Measurements from ENCODE around the gene HSD11B2. TPM values are rescaled to one million over a fixed set of nuclear protein-coding genes. Genes with fewer than 3 reads are reported as not detected.

The HSD11B2 gene
- total and polyA plus RNA-seq, 2 donors (not counting 3 experiments of a cell fraction or from before 2014, with no cell fraction given) = 0.10 TPM; not detected in 1

- no peak overlapping the region for H3K4me3 ChIP-seq (replicated peaks in 1 of 3; ENCODE audit: insufficient read depth in 1 of 3, low read depth in 1 of 3, low read length in 3 of 3)
- DNase-seq (ENCODE audit: low read depth, low spot score) = no peak
- ChIA-PET CTCF (interaction anchor here (0.6 kb wide), 2 partner anchors 24 to 93 kb away, joined by 3 to 4 read pairs; partner anchors contain the start of genes KCTD19 and LRRC36), POLR2A (no interaction called here)
- intact Hi-C loops (cut with micrococcal nuclease) (no loop called here), dilution Hi-C loops (cut with MboI; ENCODE audit: extremely low pct_ligation_motif_present, low sequenced_read_pairs) (no loop called here)
- peaks cover 4 to 14% of the 10 kb centered on the region in 2 experiments for H3K27me3 ChIP-seq (ENCODE audit: control insufficient read depth in 2 of 2, insufficient read depth in 2 of 2, low read length in 2 of 2)
- no peak overlapping the region for H3K27ac ChIP-seq (ENCODE audit: insufficient read depth, low read depth, low read length)
- no peaks in the 10 kb centered on the region for H3K9me3 ChIP-seq (replicated peaks; ENCODE audit: control insufficient read depth, insufficient read depth, low read length)
- TF ChIP-seq MYC (IDR thresholded peaks at IDR 0.05; ENCODE audit: low read depth, low read length) = no peak
- TF ChIP-seq FOS (IDR thresholded peaks at IDR 0.05; ENCODE audit: borderline replicate concordance, insufficient read depth, low read length) = no peak
- no peak for TF ChIP-seq GATA2 (IDR thresholded peaks at IDR 0.05; ENCODE audit: insufficient read depth, insufficient read length, low read depth, low read length)
- no peak for TF ChIP-seq EZH2 (IDR thresholded peaks at IDR 0.05; ENCODE audit: borderline replicate concordance, low read depth, low read length, severe bottlenecking)
- FAIRE-seq = no peak
- H2AFZ ChIP-seq (ENCODE audit: low read depth, low read length) = no peak overlapping the region
- H4K20me1 ChIP-seq (replicated peaks; ENCODE audit: control insufficient read depth, extremely low read depth, insufficient read depth, low read length) = no peaks in the 10 kb centered on the region
- peaks cover 1% of the 10 kb centered on the region for H3K79me2 ChIP-seq (ENCODE audit: control insufficient read depth, insufficient read depth, low read length)
- BruUV-seq (replicated peaks) = no TSS peak
- H3K36me3 ChIP-seq (ENCODE audit: control insufficient read depth in 2 of 2, extremely low read depth in 1 of 2, insufficient read depth in 2 of 2, low read length in 2 of 2) = no peaks in the 10 kb centered on the region
- peaks cover 7% of the 10 kb centered on the region for H3K4me1 ChIP-seq (ENCODE audit: control insufficient read depth, extremely low read depth, insufficient read depth, low read length)
- no peak overlapping the region for H3K4me2 ChIP-seq (ENCODE audit: insufficient read depth, low read length)
- H3K9me1 ChIP-seq (replicated peaks; ENCODE audit: control insufficient read depth, extremely low read depth, insufficient read depth, low read length) = no peaks in the 10 kb centered on the region
- H3K9ac ChIP-seq (replicated peaks; ENCODE audit: extremely low read depth, insufficient read depth, low read length) = no peak overlapping the region
These were observed 11.4 kb upstream of the HSD11B2 start for GRCh38 chr16:67419502-67419901.

- intact Hi-C loops (cut with micrococcal nuclease) = no loop called here
- no peak overlapping the region for H3K4me3 ChIP-seq (replicated peaks in 1 of 3; ENCODE audit: insufficient read depth in 1 of 3, low read depth in 1 of 3, low read length in 3 of 3)
These were observed 11.0 kb upstream of the HSD11B2 start for GRCh38 chr16:67419931-67420330.

More at GRCh38 chr16:67419931-67420330, 11.0 kb upstream of the HSD11B2 start:
- Histone ChIP-seq H4K20me1 (replicated peaks; ENCODE audit: control insufficient read depth, extremely low read depth, insufficient read depth, low read length) (no peaks in the 10 kb centered on the region), H3K4me2 (ENCODE audit: insufficient read depth, low read length) (no peak overlapping the region), H2AFZ (ENCODE audit: low read depth, low read length) (no peak overlapping the region), H3K9me1 (replicated peaks; ENCODE audit: control insufficient read depth, extremely low read depth, insufficient read depth, low read length) (no peaks in the 10 kb centered on the region), H3K79me2 (ENCODE audit: control insufficient read depth, insufficient read depth, low read length) (no peaks in the 10 kb centered on the region), H3K9ac (replicated peaks; ENCODE audit: extremely low read depth, insufficient read depth, low read length) (no peak overlapping the region), H3K9me3 (replicated peaks; ENCODE audit: control insufficient read depth, insufficient read depth, low read length) (no peaks in the 10 kb centered on the region), H3K36me3 (ENCODE audit: control insufficient read depth in 2 of 2, extremely low read depth in 1 of 2, insufficient read depth in 2 of 2, low read length in 2 of 2) (no peaks in the 10 kb centered on the region), H3K27ac (ENCODE audit: insufficient read depth, low read depth, low read length) (no peak overlapping the region), H3K4me1 (ENCODE audit: control insufficient read depth, extremely low read depth, insufficient read depth, low read length) (peaks cover 5% of the 10 kb centered on the region), H3K27me3 (ENCODE audit: control insufficient read depth in 2 of 2, insufficient read depth in 2 of 2, low read length in 2 of 2) (peaks cover 9 to 18% of the 10 kb centered on the region in 2 experiments)
- DNase-seq (ENCODE audit: low read depth, low spot score) = no peak
- no peak for TF ChIP-seq MYC (IDR thresholded peaks at IDR 0.05; ENCODE audit: low read depth, low read length)
- TF ChIP-seq MAX (IDR thresholded peaks at IDR 0.05; ENCODE audit: insufficient read depth, insufficient read length) = no peak
- TF ChIP-seq CTCF (IDR thresholded peaks at IDR 0.05; ENCODE audit: extremely low read depth in 1 of 2, insufficient read depth in 1 of 2, low read depth in 1 of 2, low read length in 2 of 2) = no peak
- no peak for TF ChIP-seq GATA2 (IDR thresholded peaks at IDR 0.05; ENCODE audit: insufficient read depth, insufficient read length, low read depth, low read length)
- TF ChIP-seq JUN (IDR thresholded peaks at IDR 0.05; ENCODE audit: borderline replicate concordance, insufficient read depth, insufficient read length, low read depth) = no peak
- no peak for TF ChIP-seq EZH2 (IDR thresholded peaks at IDR 0.05; ENCODE audit: borderline replicate concordance, low read depth, low read length, severe bottlenecking)
- no peak for TF ChIP-seq POLR2A (IDR thresholded peaks at IDR 0.05; ENCODE audit: low read depth, low read length)
- no peak for TF ChIP-seq POLR2AphosphoS5 (IDR thresholded peaks at IDR 0.05; ENCODE audit: insufficient read depth, low read depth, low read length)
- POLR2A ChIA-PET = no interaction called here
- no TSS peak for BruUV-seq (replicated peaks)
- CTCF ChIA-PET = interaction anchor here (0.6 kb wide), 2 partner anchors 24 to 93 kb away, joined by 3 to 4 read pairs; partner anchors contain the start of genes KCTD19 and LRRC36
- no peak for FAIRE-seq
- dilution Hi-C loops (cut with MboI; ENCODE audit: extremely low pct_ligation_motif_present, low sequenced_read_pairs) = no loop called here
